K562 (cell line): ENCODE measurements around the gene INSIG1. TPM values are rescaled to one million over a fixed set of nuclear protein-coding genes. Genes with fewer than 3 reads are reported as not detected.
A peak's percentile ranks its signal among the peaks of the same experiment; 100 is the strongest.

ENCODE experiments used
- ATAC-seq: fragments of 200-7000 bp; cut with Tn5 transposase; 3 replicates; pipeline ENCODE4 v1.9.1; 2020; ENCODE audit warnings: moderate library complexity
- BruUV-seq: library from RNA; stranded (reverse); fragments of 400-500 nt; replicated peaks from 2 replicates; lab custom pipeline; 2021; lab: Mats Ljungman, UMichigan
- CTCF ChIA-PET: fragments of 300-600 bp; formaldehyde crosslinking; extraction: SDS; loops from one replicate; lab custom pipeline; 2021; ENCODE audit warnings: low intra/inter-chr PET ratio; lab: Yijun Ruan, JAX
- POLR2A ChIA-PET: fragments of 300-600, 350-650 bp; sonication (Branson Sonifier 250); formaldehyde crosslinking; extraction: SDS; loops from one replicate; lab custom pipeline; 2021; ENCODE audit warnings: antibody characterized with exemption, inconsistent platforms; lab: Yijun Ruan, JAX
- DNase-seq, 4 experiments: peaks; one replicate each; pipeline versions ENCODE4 v3.0.0 to v3.0.0-alpha.2; 2011 to 2018; ENCODE audit warnings: low spot score in 3 of 4, mixed read lengths in 3 of 4; ENCODE audit errors: extremely low read depth in 1 of 4
- FAIRE-seq: peaks from 2 replicates; lab custom pipeline; 2011; peaks lifted over from hg19 to GRCh38; lab: Jason Lieb, UNC
- H2AFZ ChIP-seq: 2 replicates; pipeline ENCODE4 v1.6.0; 2011; ENCODE audit warnings: low read depth, low read length, control low read depth, inconsistent platforms
- H3K27ac ChIP-seq: fragments of 200-600 bp; 3 replicates; pipeline ENCODE4 v1.8.0; 2011; ENCODE audit warnings: low read depth, mild to moderate bottlenecking, control low read depth, inconsistent platforms, low read length, moderate library complexity, mixed read lengths; ENCODE audit errors: extremely low read depth
- H3K27me3 ChIP-seq, 2 experiments: fragments of 300-600 bp in 1 of 2; 2 replicates in 1 of 2; 3 replicates in 1 of 2; pipeline versions ENCODE4 v1.6.0 to v1.8.0; 2011; ENCODE audit warnings: inconsistent platforms in 2 of 2, low read length in 2 of 2, mild to moderate bottlenecking in 1 of 2, mixed read lengths in 1 of 2, moderate library complexity in 1 of 2; ENCODE audit not compliant: control insufficient read depth in 2 of 2, insufficient read depth in 2 of 2
- H3K36me3 ChIP-seq: fragments of 300-600 bp; 3 replicates; pipeline ENCODE4 v1.8.0; 2011; ENCODE audit warnings: mild to moderate bottlenecking, low read length, inconsistent platforms; ENCODE audit not compliant: control insufficient read depth, insufficient read depth
- H3K4me1 ChIP-seq, 2 experiments: fragments of 200-600 bp in 1 of 2; replicated peaks in 1 of 2; 2 replicates in 1 of 2; 3 replicates in 1 of 2; pipeline versions ENCODE4 v1.5.1 to v1.8.0; 2011; ENCODE audit warnings: inconsistent platforms in 2 of 2, low read length in 2 of 2, mild to moderate bottlenecking in 1 of 2, mixed read lengths in 1 of 2, moderate library complexity in 1 of 2; ENCODE audit not compliant: control insufficient read depth in 2 of 2, insufficient read depth in 2 of 2
- H3K4me2 ChIP-seq: 2 replicates; pipeline ENCODE4 v1.6.1; 2011; ENCODE audit warnings: low read length, control low read depth, inconsistent platforms, mixed read lengths; ENCODE audit not compliant: insufficient read depth
- H3K4me3 ChIP-seq: fragments of 200-600 bp; sonication (generic), shearing (Covaris generic); 2 replicates; pipeline ENCODE4 v1.5.1; 2016; ENCODE audit warnings: control low read depth, inconsistent platforms
- H3K79me2 ChIP-seq: fragments of 200-600 bp; 3 replicates; pipeline ENCODE4 v1.8.0; 2011; ENCODE audit warnings: low read length, inconsistent platforms; ENCODE audit not compliant: control insufficient read depth, insufficient read depth
- H3K9ac ChIP-seq, 2 experiments: 2 replicates each; pipeline versions ENCODE4 v1.6.0 to v1.6.1; 2011; ENCODE audit warnings: low read depth in 2 of 2, low read length in 2 of 2, control low read depth in 1 of 2, inconsistent platforms in 1 of 2, mild to moderate bottlenecking in 1 of 2, mixed read lengths in 1 of 2; ENCODE audit not compliant: insufficient read depth in 1 of 2
- H3K9me1 ChIP-seq: one replicate; pipeline ENCODE4 v1.6.0; 2011; ENCODE audit warnings: inconsistent platforms, mild to moderate bottlenecking, low read length, moderate library complexity; ENCODE audit not compliant: control insufficient read depth, insufficient read depth
- H3K9me3 ChIP-seq: replicated peaks from 2 replicates; pipeline ENCODE4 v1.5.1; 2011; ENCODE audit warnings: low read depth, low read length, inconsistent platforms; ENCODE audit not compliant: control insufficient read depth, insufficient read depth
- H4K20me1 ChIP-seq: replicated peaks from 2 replicates; pipeline ENCODE4 v1.6.1; 2011; ENCODE audit warnings: low read length, inconsistent platforms, mixed read lengths; ENCODE audit not compliant: control insufficient read depth, insufficient read depth
- BHLHE40 ChIP-seq: IDR thresholded peaks from 2 replicates; pipeline ENCODE4 v1.6.1; 2011; ENCODE audit warnings: low read length, improper control_type of control experiment
- DMBX1 ChIP-seq: fragments of 250-450 bp; sonication (Bioruptor Pico); IDR thresholded peaks from 2 replicates; pipeline ENCODE4 v1.8.0; 2022; ENCODE audit warnings: inconsistent platforms, mild to moderate bottlenecking, moderate library complexity, borderline replicate concordance
- ELF2 ChIP-seq: fragments of 250-450 bp; sonication (Bioruptor Pico); IDR thresholded peaks from 2 replicates; pipeline ENCODE4 v1.5.0; 2021; ENCODE audit warnings: mild to moderate bottlenecking
- MTF1 ChIP-seq: fragments of 250-450 bp; sonication (Bioruptor Pico); IDR thresholded peaks from 2 replicates; pipeline ENCODE4 v1.9.0; 2021; ENCODE audit warnings: moderate library complexity, mild to moderate bottlenecking, inconsistent platforms, borderline replicate concordance
- NUFIP1 ChIP-seq: fragments of 450-650 bp; IDR thresholded peaks from 2 replicates; pipeline ENCODE4 v1.6.1; 2018; ENCODE audit not compliant: partially characterized antibody
- POLR2AphosphoS2 ChIP-seq: IDR thresholded peaks from 2 replicates; pipeline ENCODE4 v1.6.1; 2012; ENCODE audit warnings: low read length, improper control_type of control experiment
- RBM39 ChIP-seq: fragments of 200-400 bp; formaldehyde crosslinking; optimal IDR thresholded peaks from 2 replicates; pipeline ENCODE3; 2018; ENCODE audit warnings: low read depth, low read length
- SPI1 ChIP-seq: IDR thresholded peaks from 2 replicates; pipeline ENCODE4 v1.6.1; 2011; ENCODE audit warnings: low read depth, low read length, control low read depth, borderline replicate concordance
- WGBS: fragments of 100-300 bp; shearing (Covaris generic); methylation state at CpG from one replicate; pipeline ENCODE4 v1.1.6; 2016; ENCODE audit warnings: low coverage, mixed read lengths; ENCODE audit not compliant: insufficient coverage; ENCODE audit errors: missing lambda C conversion rate; 5-methylcytosine and 5-hydroxymethylcytosine counted together
- in situ Hi-C: fragments of 300-500 bp; cut with MboI; formaldehyde crosslinking; loops from 4 replicates; pipeline ENCODE4 v1.15.0; 2018; ENCODE audit warnings: inconsistent platforms, mixed read lengths
- intact Hi-C: fragments of 100-400 bp; cut with micrococcal nuclease; formaldehyde crosslinking; loops from 2 replicates; pipeline ENCODE4 v1.14.2; 2022
- polyA plus RNA-seq, 8 experiments: library from polyadenylated mRNA; depleted of rRNA in 4 of 8; stranded (reverse) in 5 of 8; unstranded in 3 of 8; fragments of >200 nt; fragmentation: Nextera tagmentation in 2 of 8; fragmentation: Illumina TruSeq in 1 of 8; extraction: Ambion mirVana in 2 of 8; extraction: Trizol in 1 of 8; gene quantifications; 2 replicates each; pipeline versions ENCODE4 v1.2.1 to v1.2.3, GENCODE V29; 2011 to 2014; ENCODE audit warnings: inconsistent platforms in 1 of 8, missing spikeins in 1 of 8
- total RNA-seq, 7 experiments: library from RNA; depleted of rRNA in 6 of 7; stranded (reverse); fragments of >200 nt in 6 of 7; fragmentation: Illumina TruSeq in 2 of 7; extraction: Trizol in 2 of 7; gene quantifications; 2 replicates each; pipeline versions ENCODE4 v1.2.1 to v1.2.3, GENCODE V29; 2011 to 2021; ENCODE audit warnings: low replicate concordance in 1 of 7
- TF ChIP-seq, protein P1 (sequence below): sonication (generic); formaldehyde crosslinking; IDR thresholded peaks from 2 replicates; pipeline ENCODE4 v1.8.0; 2022; ENCODE audit warnings: missing genetic modification reagents, mild to moderate bottlenecking, moderate library complexity, borderline replicate concordance
- TF ChIP-seq, protein P2 (sequence below): sonication (generic); formaldehyde crosslinking; IDR thresholded peaks from 2 replicates; pipeline ENCODE4 v1.8.1; 2022; ENCODE audit warnings: missing genetic modification reagents

The INSIG1 gene
- total and polyA plus RNA-seq, 9 of the 15 experiments (the other 6 are each of a cell fraction or from before 2014, with no cell fraction given): 57.1 to 787 (median 238) TPM

DNA sequence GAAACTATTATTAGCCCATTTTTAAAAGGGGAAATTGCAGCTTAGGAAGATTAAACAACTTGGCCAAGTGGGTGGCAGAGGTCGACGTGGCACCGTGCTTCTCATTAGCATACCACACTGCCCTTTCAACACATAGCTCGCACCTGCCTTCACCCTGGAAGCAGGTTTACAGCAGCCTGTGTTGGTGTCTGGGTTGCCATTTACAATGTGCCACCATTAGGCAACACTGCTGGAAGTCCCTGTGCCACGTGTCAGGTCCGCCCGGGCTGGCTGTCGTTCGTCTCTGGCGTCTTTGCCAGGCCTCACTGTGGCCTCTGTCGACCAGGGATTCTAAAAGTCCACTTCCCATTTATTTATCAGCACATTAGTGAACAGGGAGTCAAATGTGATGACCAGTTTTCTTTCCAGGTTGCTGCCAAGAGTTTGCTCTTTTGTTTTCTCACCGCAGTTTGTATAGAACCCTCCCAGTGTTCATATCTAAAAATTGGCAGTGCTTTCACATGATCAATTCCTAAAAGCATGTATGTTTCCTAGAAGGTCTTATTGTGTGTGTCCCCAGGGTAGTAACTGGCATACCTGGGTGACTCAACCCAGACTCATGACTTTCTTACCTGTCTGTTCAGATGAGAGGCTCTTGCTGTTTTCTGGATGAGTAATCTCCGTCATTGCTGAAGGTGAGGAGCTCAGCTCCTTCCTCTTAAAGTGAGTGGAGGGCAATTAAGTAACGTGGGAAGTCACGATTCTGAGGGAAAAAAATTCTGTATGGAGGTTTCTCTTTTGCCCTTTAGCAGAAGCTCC lies 9.2 kb downstream of the INSIG1 start:
- POLR2A ChIA-PET: interaction anchor here (0.6 to 2.4 kb wide), 5 partner anchors 8 to 1575 kb away, joined by 3 to 11 read pairs (median 3); partner anchors contain the start of gene INSIG1
- H3K27me3 ChIP-seq: no peaks in the 10 kb centered on the region
- no peak for DNase-seq
- intact Hi-C loops: no loop called here
- ATAC-seq: no peak
- no peak overlapping the region for H3K4me3 ChIP-seq
- H2AFZ ChIP-seq: no peak overlapping the region
- H3K36me3 ChIP-seq: peaks cover 86% of the 10 kb centered on the region
- in situ Hi-C loops: no loop called here
- H3K4me1 ChIP-seq: peaks cover 6 to 10% of the 10 kb centered on the region in 2 experiments; a peak in 4 of 5 replicates
- no peak overlapping the region for H3K27ac ChIP-seq
- no peaks in the 10 kb centered on the region for H3K9me3 ChIP-seq
- CTCF ChIA-PET: no interaction called here
- H3K4me2 ChIP-seq: no peak overlapping the region
- H4K20me1 ChIP-seq: peaks cover 42% of the 10 kb centered on the region
- peaks cover 36% of the 10 kb centered on the region for H3K79me2 ChIP-seq
- no peak for FAIRE-seq
- peaks cover 5% of the 10 kb centered on the region for H3K9me1 ChIP-seq
- H3K9ac ChIP-seq: no peak overlapping the region; a peak in 1 of 4 replicates
- no TSS peak for BruUV-seq
- WGBS: 93% methylated on average over 15 of the region's 15 CpGs
- TF ChIP-seq SPI1: peak; percentile 1; the same call in 1 of the 2 replicates
- TF ChIP-seq RBM39: no peak
- no peak for TF ChIP-seq ELF2 (CRISPR knock-in tag)
- TF ChIP-seq BHLHE40: no peak
- TF ChIP-seq, protein P1, sequence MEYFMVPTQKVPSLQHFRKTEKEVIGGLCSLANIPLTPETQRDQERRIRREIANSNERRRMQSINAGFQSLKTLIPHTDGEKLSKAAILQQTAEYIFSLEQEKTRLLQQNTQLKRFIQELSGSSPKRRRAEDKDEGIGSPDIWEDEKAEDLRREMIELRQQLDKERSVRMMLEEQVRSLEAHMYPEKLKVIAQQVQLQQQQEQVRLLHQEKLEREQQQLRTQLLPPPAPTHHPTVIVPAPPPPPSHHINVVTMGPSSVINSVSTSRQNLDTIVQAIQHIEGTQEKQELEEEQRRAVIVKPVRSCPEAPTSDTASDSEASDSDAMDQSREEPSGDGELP (CRISPR knock-in tag): no peak
- no peak for TF ChIP-seq DMBX1
- TF ChIP-seq MTF1: no peak
- TF ChIP-seq POLR2AphosphoS2: peak; percentile 7; the same call in 1 of the 2 replicates
- TF ChIP-seq, protein P2, sequence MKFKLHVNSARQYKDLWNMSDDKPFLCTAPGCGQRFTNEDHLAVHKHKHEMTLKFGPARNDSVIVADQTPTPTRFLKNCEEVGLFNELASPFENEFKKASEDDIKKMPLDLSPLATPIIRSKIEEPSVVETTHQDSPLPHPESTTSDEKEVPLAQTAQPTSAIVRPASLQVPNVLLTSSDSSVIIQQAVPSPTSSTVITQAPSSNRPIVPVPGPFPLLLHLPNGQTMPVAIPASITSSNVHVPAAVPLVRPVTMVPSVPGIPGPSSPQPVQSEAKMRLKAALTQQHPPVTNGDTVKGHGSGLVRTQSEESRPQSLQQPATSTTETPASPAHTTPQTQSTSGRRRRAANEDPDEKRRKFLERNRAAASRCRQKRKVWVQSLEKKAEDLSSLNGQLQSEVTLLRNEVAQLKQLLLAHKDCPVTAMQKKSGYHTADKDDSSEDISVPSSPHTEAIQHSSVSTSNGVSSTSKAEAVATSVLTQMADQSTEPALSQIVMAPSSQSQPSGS (CRISPR knock-in tag): no peak
- TF ChIP-seq NUFIP1: no peak
